Esophagus squamous epithelium (tissue), 5 donors: ENCODE data around the gene PHACTR1. TPM values are rescaled to one million over a fixed set of nuclear protein-coding genes. Genes with fewer than 3 reads are reported as not detected.

Experiments
- DNase-seq: peaks from one replicate; lab custom pipeline; 2025; lab: John Stamatoyannopoulos, UW
- H3K27ac ChIP-seq, 4 donors: fragments of 200-600 bp; sonication (generic); one replicate each; pipeline ENCODE4 v1.5.1; 2016 to 2019; ENCODE audit warnings: mild to moderate bottlenecking in 1 of 4
- H3K27me3 ChIP-seq, 4 donors: fragments of 200-600 bp; sonication (generic); 1 replicate in 3 of 4; 2 replicates in 1 of 4; pipeline versions ENCODE4 v1.5.1 to v1.6.0; 2017 to 2021; ENCODE audit warnings: antibody characterized with exemption in 1 of 4
- H3K36me3 ChIP-seq, 3 donors: fragments of 200-600 bp; sonication (generic); one replicate each; pipeline ENCODE4 v1.5.1; 2016 to 2019
- H3K4me1 ChIP-seq, 3 donors: fragments of 200-600 bp; sonication (generic); one replicate each; pipeline ENCODE4 v1.5.1; 2017 to 2019
- H3K4me3 ChIP-seq, 4 donors: fragments of 200-600 bp; sonication (generic); 1 replicate in 3 of 4; 2 replicates in 1 of 4; pipeline ENCODE4 v1.5.1; 2016 to 2019; ENCODE audit warnings: mild to moderate bottlenecking in 2 of 4, moderate library complexity in 1 of 4
- H3K9me3 ChIP-seq, 3 donors: fragments of 200-600 bp; sonication (generic); one replicate each; pipeline ENCODE4 v1.5.1; 2016 to 2019
- CTCF ChIP-seq, 6 experiments: fragments of 450-650 bp in 4 of 6; fragments of 200-600 bp in 2 of 6; sonication (generic) in 2 of 6; IDR thresholded peaks; one replicate each; pipeline ENCODE4 v1.5.1; 2016 to 2019; ENCODE audit warnings: antibody characterized with exemption in 6 of 6, mild to moderate bottlenecking in 4 of 6, moderate library complexity in 4 of 6
- POLR2A ChIP-seq, 4 donors: fragments of 450-650 bp; IDR thresholded peaks; one replicate each; pipeline ENCODE4 v1.6.1; 2017; ENCODE audit warnings: antibody characterized with exemption in 4 of 4, mild to moderate bottlenecking in 4 of 4, moderate library complexity in 3 of 4
- WGBS, 2 donors: methylation state at CpG; one replicate each; pipeline ENCODE4 v1.1.5; 2018; 5-methylcytosine and 5-hydroxymethylcytosine counted together
- intact Hi-C: fragments of 100-400 bp; cut with DNase I; formaldehyde crosslinking; loops from one replicate; pipeline ENCODE4 v1.15.0; 2022
- total RNA-seq, 4 donors: library from RNA; depleted of rRNA; stranded (reverse); fragments of >200 nt; gene quantifications; one replicate each; pipeline ENCODE4 v1.1.0, GENCODE V29; 2016
- donor health status: DM: yes; HTN: yes; CAD: no.

Gene PHACTR1
- total RNA-seq, 4 donors from 2014 or later: 1.5 to 7.2 (median 4.5) TPM

GRCh38 chr6:12947151-12947871 is 230.7 kb downstream of the PHACTR1 start:
- Histone ChIP-seq H3K27ac (no peak overlapping the region), H3K9me3 (no peaks in the 10 kb centered on the region), H3K4me3 (no peak overlapping the region), H3K27me3 (no peaks in the 10 kb centered on the region), H3K36me3 (no peaks in the 10 kb centered on the region), H3K4me1 (no peaks in the 10 kb centered on the region)
- intact Hi-C loops: no loop called here
- TF ChIP-seq CTCF (IDR thresholded peaks at IDR 0.05) (no peak), POLR2A (IDR thresholded peaks at IDR 0.05) (no peak)
- no peak for DNase-seq
- WGBS, 2 donors: 54 to 58% methylated on average over 4 of the region's 4 CpGs

- no peak for DNase-seq
- 79 to 95% methylated on average over 1 of the region's 1 CpG for WGBS, 2 donors
- Histone ChIP-seq H3K27ac (no peak overlapping the region), H3K9me3 (no peaks in the 10 kb centered on the region), H3K27me3 (no peaks in the 10 kb centered on the region), H3K36me3 (no peaks in the 10 kb centered on the region), H3K4me1 (no peaks in the 10 kb centered on the region), H3K4me3 (no peak overlapping the region)
- intact Hi-C loops: no loop called here
- TF ChIP-seq CTCF (IDR thresholded peaks at IDR 0.05) (no peak), POLR2A (IDR thresholded peaks at IDR 0.05) (no peak)
These were observed 231.4 kb downstream of the PHACTR1 start for GRCh38 chr6:12947967-12948366.

GRCh38 chr6:12950976-12951375 is 234.4 kb downstream of the PHACTR1 start:
- H3K27ac ChIP-seq: no peak overlapping the region

GRCh38 chr6:12951415-12951814 is 234.8 kb downstream of the PHACTR1 start:
- Histone ChIP-seq H3K4me3 (no peak overlapping the region), H3K9me3 (no peaks in the 10 kb centered on the region), H3K4me1 (peaks cover 0 to under 1% (median 0%) of the 10 kb centered on the region in 3 donors), H3K27ac (no peak overlapping the region), H3K36me3 (no peaks in the 10 kb centered on the region), H3K27me3 (peaks cover 0 to 3% (median 0%) of the 10 kb centered on the region in 4 donors)
- TF ChIP-seq CTCF (IDR thresholded peaks at IDR 0.05) (no peak), POLR2A (IDR thresholded peaks at IDR 0.05) (no peak)
- intact Hi-C loops: no loop called here
- no peak for DNase-seq

More at GRCh38 chr6:12950976-12951375, 234.4 kb downstream of the PHACTR1 start:
- H3K4me3 ChIP-seq: no peak overlapping the region
- H3K36me3 ChIP-seq: no peaks in the 10 kb centered on the region
- TF ChIP-seq POLR2A (IDR thresholded peaks at IDR 0.05) (no peak), CTCF (IDR thresholded peaks at IDR 0.05) (no peak)
- H3K9me3 ChIP-seq: no peaks in the 10 kb centered on the region
- DNase-seq: no peak
- 59 to 81% methylated on average over 4 to 5 of the region's 5 CpGs for WGBS, 2 donors
- no peaks in the 10 kb centered on the region for H3K4me1 ChIP-seq
- intact Hi-C loops: no loop called here
- no peaks in the 10 kb centered on the region for H3K27me3 ChIP-seq

GRCh38 chr6:12952318-12952717 is 235.8 kb downstream of the PHACTR1 start:
- DNase-seq: no peak
- 38% methylated on average over 4 of the region's 4 CpGs for WGBS, 2 donors
- intact Hi-C loops: no loop called here
- H3K9me3 ChIP-seq: no peaks in the 10 kb centered on the region
- no peak for TF ChIP-seq CTCF (IDR thresholded peaks at IDR 0.05)
- no peak for TF ChIP-seq POLR2A (IDR thresholded peaks at IDR 0.05)
- no peak overlapping the region for H3K27ac ChIP-seq
- peaks cover 0 to 10% (median 0%) of the 10 kb centered on the region in 3 donors for H3K4me1 ChIP-seq
- H3K36me3 ChIP-seq: no peaks in the 10 kb centered on the region
- no peak overlapping the region for H3K4me3 ChIP-seq
- peaks cover 0 to 4% (median 0%) of the 10 kb centered on the region in 4 donors for H3K27me3 ChIP-seq
